Measurements from ENCODE around the gene SF3B2. TPM values are rescaled to one million over a fixed set of nuclear protein-coding genes. Genes with fewer than 3 reads are reported as not detected.

Gene SF3B2
- total RNA-seq, 5 donors from 2014 or later (not counting 1 experiment from before 2014, with no cell fraction given), result 189 to 264 (median 224) TPM

GRCh38 chr11:66051371-66051765, 796 bp upstream of the SF3B2 start:
- Histone ChIP-seq H3K36me3 (ENCODE audit: control insufficient read depth in 2 of 2, extremely low read depth in 1 of 2, insufficient read depth in 1 of 2, low read length in 1 of 2) (peaks cover 0 to 26% of the 10 kb centered on the region in 2 donors), H3K4me1 (ENCODE audit: control insufficient read depth in 1 of 2, extremely low read depth in 1 of 2, insufficient read depth in 2 of 2, low read length in 2 of 2) (peaks cover 11 to 32% of the 10 kb centered on the region in 2 experiments), H3K27me3 (replicated peaks in 1 of 2; ENCODE audit: control insufficient read depth in 2 of 2, extremely low read depth in 1 of 2, insufficient read depth in 2 of 2, low read length in 1 of 2) (peaks cover 0 to 26% of the 10 kb centered on the region in 2 experiments), H3K9me3 (no peaks in the 10 kb centered on the region), H3K27ac (ENCODE audit: low read length) (peak overlapping the region; percentile 86), H3K4me3 (ENCODE audit: control insufficient read depth in 1 of 2, extremely low read depth in 1 of 2, low read length in 1 of 2) (peak overlapping the region; percentile 95)
- ChIA-PET CTCF (interaction anchor here in 1 of 2 donors (1.3 kb wide), 1 partner anchor 14 kb away, joined by 4 read pairs; no protein-coding TSS in a partner anchor), POLR2A (interaction anchor here in 1 of 2 donors (0.7 kb wide), 1 partner anchor 552 kb away, joined by 3 read pairs; no protein-coding TSS in a partner anchor)
- no peak for DNase-seq
- WGBS (ENCODE audit: insufficient coverage), result 52% methylated on average over 9 of the region's 12 CpGs
- Mint-ChIP-seq H3K36me3 (peaks cover 10% of the 10 kb centered on the region), H3K4me3 (peak overlapping the region; percentile 97 to 100 (median 98)), H3K27ac (peak overlapping the region; percentile 88 to 92), H3K9me3 (no peaks in the 10 kb centered on the region), H3K4me1 (peaks cover 30 to 38% (median 32%) of the 10 kb centered on the region in 3 donors), H3K27me3 (peaks cover 4 to 6% of the 10 kb centered on the region in 2 donors)
- ATAC-seq (replicated peaks in 1 of 4), result no peak

DNA sequence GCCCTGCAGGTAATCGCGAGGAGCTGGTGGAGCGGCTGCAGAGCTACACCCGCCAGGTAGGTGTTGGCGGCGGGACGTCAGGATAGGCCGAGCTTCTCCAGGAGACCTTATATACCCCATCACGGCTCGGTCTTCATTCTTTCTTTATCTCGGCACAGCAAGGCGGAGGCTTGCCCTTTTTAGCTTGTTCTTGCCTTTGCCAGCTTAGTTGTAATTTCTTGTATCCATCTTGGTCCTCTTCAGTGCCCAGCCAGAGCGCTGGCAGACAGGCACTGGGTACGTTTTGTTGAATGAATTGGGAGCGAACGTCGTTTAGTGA, 459 bp downstream of the SF3B2 start:
- Mint-ChIP-seq H3K27me3 (peaks cover 4 to 6% of the 10 kb centered on the region in 2 donors), H3K36me3 (peaks cover 18% of the 10 kb centered on the region), H3K27ac (peak overlapping the region; percentile 98 to 99), H3K9me3 (no peaks in the 10 kb centered on the region), H3K4me3 (peak overlapping the region; percentile 97 to 100 (median 98)), H3K4me1 (peaks cover 30 to 38% (median 32%) of the 10 kb centered on the region in 3 donors)
- ChIA-PET CTCF (interaction anchor here (0.8 to 2.0 kb wide), 4 partner anchors 10 to 83 kb away, joined by 3 to 10 read pairs (median 5); no protein-coding TSS in a partner anchor), POLR2A (interaction anchor here (0.7 to 1.2 kb wide), 4 partner anchors 39 to 486 kb away, joined by 3 to 11 read pairs (median 4); partner anchors contain the start of gene BANF1 (in 1 of the 2))
- Histone ChIP-seq H3K4me1 (ENCODE audit: control insufficient read depth in 1 of 2, extremely low read depth in 1 of 2, insufficient read depth in 2 of 2, low read length in 2 of 2) (peaks cover 11 to 32% of the 10 kb centered on the region in 2 experiments), H3K27ac (ENCODE audit: low read length) (peak overlapping the region; percentile 76), H3K36me3 (ENCODE audit: control insufficient read depth in 2 of 2, extremely low read depth in 1 of 2, insufficient read depth in 1 of 2, low read length in 1 of 2) (peaks cover 6 to 38% of the 10 kb centered on the region in 2 donors), H3K4me3 (ENCODE audit: control insufficient read depth in 1 of 2, extremely low read depth in 1 of 2, low read length in 1 of 2) (peak overlapping the region; percentile 95), H3K27me3 (replicated peaks in 1 of 2; ENCODE audit: control insufficient read depth in 2 of 2, extremely low read depth in 1 of 2, insufficient read depth in 2 of 2, low read length in 1 of 2) (peaks cover 0 to 18% of the 10 kb centered on the region in 2 experiments), H3K9me3 (no peaks in the 10 kb centered on the region)
- WGBS (ENCODE audit: insufficient coverage), result 1% methylated on average over 17 of the region's 17 CpGs
- ATAC-seq (replicated peaks in 1 of 4), result peak in 2 of 4 experiments; percentile 1 to 2
- DNase-seq, result no peak

DNA sequence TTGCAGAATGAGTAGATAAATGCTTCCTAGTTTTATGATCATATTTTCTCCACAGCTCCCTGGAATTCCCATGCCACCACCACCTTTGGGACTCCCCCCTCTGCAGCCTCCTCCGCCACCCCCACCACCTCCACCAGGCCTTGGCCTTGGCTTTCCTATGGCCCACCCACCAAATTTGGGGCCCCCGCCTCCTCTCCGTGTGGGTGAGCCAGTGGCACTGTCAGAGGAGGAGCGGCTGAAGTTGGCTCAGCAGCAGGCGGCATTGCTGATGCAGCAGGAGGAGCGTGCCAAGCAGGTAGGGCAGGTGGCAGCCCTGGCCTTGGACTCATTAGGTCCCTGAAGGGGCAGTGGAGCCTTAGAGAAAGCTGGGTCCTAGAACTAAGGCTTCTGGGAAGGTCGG, 2.9 kb downstream of the SF3B2 start:
- peaks cover 29 to 36% (median 32%) of the 10 kb centered on the region in 3 donors for H3K4me1 Mint-ChIP-seq
- Histone ChIP-seq H3K9me3 (no peaks in the 10 kb centered on the region), H3K27ac (ENCODE audit: low read length) (no peak overlapping the region), H3K36me3 (ENCODE audit: control insufficient read depth in 2 of 2, extremely low read depth in 1 of 2, insufficient read depth in 1 of 2, low read length in 1 of 2) (peaks cover 13 to 61% of the 10 kb centered on the region in 2 donors), H3K27me3 (replicated peaks in 1 of 2; ENCODE audit: control insufficient read depth in 2 of 2, extremely low read depth in 1 of 2, insufficient read depth in 2 of 2, low read length in 1 of 2) (no peaks in the 10 kb centered on the region), H3K4me1 (ENCODE audit: control insufficient read depth in 1 of 2, extremely low read depth in 1 of 2, insufficient read depth in 2 of 2, low read length in 2 of 2) (peaks cover 9 to 24% of the 10 kb centered on the region in 2 experiments), H3K4me3 (ENCODE audit: control insufficient read depth in 1 of 2, extremely low read depth in 1 of 2, low read length in 1 of 2) (no peak overlapping the region)
- peaks cover 32% of the 10 kb centered on the region for H3K36me3 Mint-ChIP-seq
- H3K27me3 Mint-ChIP-seq, result no peaks in the 10 kb centered on the region
- POLR2A ChIA-PET, result interaction anchor here in 1 of 2 donors (0.5 to 0.6 kb wide), 2 partner anchors 21 to 70 kb away, joined by 3 to 4 read pairs; no protein-coding TSS in a partner anchor
- H3K9me3 Mint-ChIP-seq, result no peaks in the 10 kb centered on the region
- peak overlapping the region in 1 of 3 donors; percentile 97 for H3K4me3 Mint-ChIP-seq
- ATAC-seq (replicated peaks in 1 of 4) (no peak), DNase-seq (no peak)
- WGBS (ENCODE audit: insufficient coverage), result 98% methylated on average over 5 of the region's 7 CpGs
- no peak overlapping the region for H3K27ac Mint-ChIP-seq
- CTCF ChIA-PET, result interaction anchor here in 1 of 2 donors (0.5 to 1.9 kb wide), 3 partner anchors 13 to 160 kb away, joined by 4 to 9 read pairs (median 5); no protein-coding TSS in a partner anchor

GRCh38 chr11:66056501-66056900, 4.3 kb downstream of the SF3B2 start:
- no peaks in the 10 kb centered on the region for H3K9me3 ChIP-seq
- ChIA-PET CTCF (interaction anchor here (0.6 to 1.9 kb wide), 7 partner anchors 10 to 166 kb away, joined by 3 to 7 read pairs (median 4); no protein-coding TSS in a partner anchor), POLR2A (interaction anchor here (0.6 to 0.8 kb wide), 3 partner anchors 26 to 206 kb away, joined by 3 to 7 read pairs (median 6); no protein-coding TSS in a partner anchor)
- peak overlapping the region in 1 of 3 donors; percentile 24 for H3K4me3 Mint-ChIP-seq
- H3K4me1 ChIP-seq (ENCODE audit: control insufficient read depth in 1 of 2, extremely low read depth in 1 of 2, insufficient read depth in 2 of 2, low read length in 2 of 2), result peaks cover 9 to 16% of the 10 kb centered on the region in 2 experiments
- H3K27ac Mint-ChIP-seq, result no peak overlapping the region
- no peaks in the 10 kb centered on the region for H3K27me3 ChIP-seq (replicated peaks in 1 of 2; ENCODE audit: control insufficient read depth in 2 of 2, extremely low read depth in 1 of 2, insufficient read depth in 2 of 2, low read length in 1 of 2)
- H3K36me3 ChIP-seq (ENCODE audit: control insufficient read depth in 2 of 2, extremely low read depth in 1 of 2, insufficient read depth in 1 of 2, low read length in 1 of 2), result peaks cover 19 to 75% of the 10 kb centered on the region in 2 donors
- H3K4me1 Mint-ChIP-seq, result peaks cover 26 to 30% (median 28%) of the 10 kb centered on the region in 3 donors
- no peak overlapping the region for H3K27ac ChIP-seq (ENCODE audit: low read length)
- H3K36me3 Mint-ChIP-seq, result peaks cover 45% of the 10 kb centered on the region
- WGBS (ENCODE audit: insufficient coverage), result 85% methylated on average over 6 of the region's 7 CpGs
- ATAC-seq (replicated peaks in 1 of 4), result no peak
- no peaks in the 10 kb centered on the region for H3K27me3 Mint-ChIP-seq
- no peak for DNase-seq
- no peaks in the 10 kb centered on the region for H3K9me3 Mint-ChIP-seq
- H3K4me3 ChIP-seq (ENCODE audit: control insufficient read depth in 1 of 2, extremely low read depth in 1 of 2, low read length in 1 of 2), result no peak overlapping the region

GRCh38 chr11:66059966-66060680, 8.0 kb downstream of the SF3B2 start:
- H3K9me3 ChIP-seq, result no peaks in the 10 kb centered on the region
- ChIA-PET POLR2A (interaction anchor here in 1 of 2 donors (0.6 kb wide), 1 partner anchor 211 kb away, joined by 7 read pairs; no protein-coding TSS in a partner anchor), CTCF (no interaction called here)
- H3K27me3 ChIP-seq (replicated peaks in 1 of 2; ENCODE audit: control insufficient read depth in 2 of 2, extremely low read depth in 1 of 2, insufficient read depth in 2 of 2, low read length in 1 of 2), result no peaks in the 10 kb centered on the region
- Mint-ChIP-seq H3K27ac (peak overlapping the region in 1 of 2 donors; percentile 3), H3K4me3 (no peak overlapping the region), H3K4me1 (peaks cover 16 to 27% (median 22%) of the 10 kb centered on the region in 3 donors), H3K36me3 (peaks cover 70% of the 10 kb centered on the region), H3K9me3 (peaks cover 0 to 1% (median 0%) of the 10 kb centered on the region in 3 donors), H3K27me3 (no peaks in the 10 kb centered on the region)
- ATAC-seq (replicated peaks in 1 of 4), result no peak
- 98% methylated on average over 7 of the region's 8 CpGs for WGBS (ENCODE audit: insufficient coverage)
- H3K4me1 ChIP-seq (ENCODE audit: control insufficient read depth in 1 of 2, extremely low read depth in 1 of 2, insufficient read depth in 2 of 2, low read length in 2 of 2), result no peaks in the 10 kb centered on the region
- no peak overlapping the region for H3K4me3 ChIP-seq (ENCODE audit: control insufficient read depth in 1 of 2, extremely low read depth in 1 of 2, low read length in 1 of 2)
- no peak for DNase-seq
- H3K27ac ChIP-seq (ENCODE audit: low read length), result no peak overlapping the region
- peaks cover 28 to 94% of the 10 kb centered on the region in 2 donors for H3K36me3 ChIP-seq (ENCODE audit: control insufficient read depth in 2 of 2, extremely low read depth in 1 of 2, insufficient read depth in 1 of 2, low read length in 1 of 2)

GRCh38 chr11:66061268-66061667, 9.1 kb downstream of the SF3B2 start:
- H3K9me3 Mint-ChIP-seq, result peaks cover 0 to 2% (median 0%) of the 10 kb centered on the region in 3 donors
- ChIA-PET POLR2A (interaction anchor here in 1 of 2 donors (0.7 kb wide), 1 partner anchor 573 kb away, joined by 3 read pairs; no protein-coding TSS in a partner anchor), CTCF (interaction anchor here in 1 of 2 donors (0.6 kb wide), 1 partner anchor 1749 kb away, joined by 5 read pairs; no protein-coding TSS in a partner anchor)
- peaks cover 17 to 29% (median 24%) of the 10 kb centered on the region in 3 donors for H3K4me1 Mint-ChIP-seq
- peak overlapping the region; percentile 66 to 68 for H3K27ac Mint-ChIP-seq
- ATAC-seq (replicated peaks in 1 of 4), result no peak
- peaks cover 28 to 91% of the 10 kb centered on the region in 2 donors for H3K36me3 ChIP-seq (ENCODE audit: control insufficient read depth in 2 of 2, extremely low read depth in 1 of 2, insufficient read depth in 1 of 2, low read length in 1 of 2)
- H3K27me3 Mint-ChIP-seq, result no peaks in the 10 kb centered on the region
- H3K4me3 ChIP-seq (ENCODE audit: control insufficient read depth in 1 of 2, extremely low read depth in 1 of 2, low read length in 1 of 2), result no peak overlapping the region
- no peaks in the 10 kb centered on the region for H3K9me3 ChIP-seq
- 58% methylated on average over 5 of the region's 6 CpGs for WGBS (ENCODE audit: insufficient coverage)
- H3K36me3 Mint-ChIP-seq, result peaks cover 75% of the 10 kb centered on the region
- H3K27ac ChIP-seq (ENCODE audit: low read length), result no peak overlapping the region
- no peak overlapping the region for H3K4me3 Mint-ChIP-seq
- no peaks in the 10 kb centered on the region for H3K4me1 ChIP-seq (ENCODE audit: control insufficient read depth in 1 of 2, extremely low read depth in 1 of 2, insufficient read depth in 2 of 2, low read length in 2 of 2)
- no peak for DNase-seq
- no peaks in the 10 kb centered on the region for H3K27me3 ChIP-seq (replicated peaks in 1 of 2; ENCODE audit: control insufficient read depth in 2 of 2, extremely low read depth in 1 of 2, insufficient read depth in 2 of 2, low read length in 1 of 2)

All from T-cell (primary cell).